Upper lobe of left lung (tissue), 6 donors: ENCODE data around the gene ZXDC. TPM values are rescaled to one million over a fixed set of nuclear protein-coding genes. Genes with fewer than 3 reads are reported as not detected.

Experiments used
- ATAC-seq, 2 donors: fragments of 200-7000 bp; cut with Tn5 transposase; one replicate each; pipeline ENCODE4 v1.9.1; 2022; ENCODE audit warnings: mild to moderate bottlenecking in 2 of 2, moderate library complexity in 2 of 2; ENCODE audit not compliant: low FRiP score in 2 of 2
- DNase-seq, 2 donors: peaks; one replicate each; pipeline ENCODE4 v3.0.0-alpha.2; 2019 to 2020
- H3K27ac ChIP-seq, 4 donors: fragments of 200-600 bp; sonication (generic); one replicate each; pipeline ENCODE4 v1.5.1; 2016 to 2019
- H3K27me3 ChIP-seq, 4 donors: fragments of 200-600 bp; sonication (generic); one replicate each; pipeline ENCODE4 v1.5.1; 2017 to 2019
- H3K36me3 ChIP-seq, 4 donors: fragments of 200-600 bp; sonication (generic); one replicate each; pipeline ENCODE4 v1.5.1; 2016 to 2019
- H3K4me1 ChIP-seq, 4 donors: fragments of 200-600 bp; sonication (generic); one replicate each; pipeline ENCODE4 v1.5.1; 2018 to 2019
- H3K4me3 ChIP-seq, 4 donors: fragments of 200-600 bp; sonication (generic); one replicate each; pipeline ENCODE4 v1.5.1; 2017 to 2019; ENCODE audit warnings: mild to moderate bottlenecking in 2 of 4, moderate library complexity in 1 of 4
- H3K9me3 ChIP-seq, 4 donors: fragments of 200-600 bp; sonication (generic); one replicate each; pipeline ENCODE4 v1.5.1; 2018 to 2019
- CTCF ChIP-seq, 6 experiments: fragments of 450-650 bp in 4 of 6; fragments of 200-600 bp in 2 of 6; sonication (generic) in 2 of 6; IDR thresholded peaks; one replicate each; pipeline ENCODE4 v1.5.1; 2016 to 2019; ENCODE audit warnings: antibody characterized with exemption in 6 of 6
- EP300 ChIP-seq, 4 donors: sonication (generic); formaldehyde crosslinking; IDR thresholded peaks; one replicate each; pipeline ENCODE4 v1.5.1; 2017; ENCODE audit warnings: antibody characterized with exemption in 4 of 4, control low read depth in 2 of 4
- POLR2A ChIP-seq, 4 donors: fragments of 450-650 bp; IDR thresholded peaks; one replicate each; pipeline ENCODE4 v1.5.1; 2016 to 2017; ENCODE audit warnings: antibody characterized with exemption in 4 of 4, mild to moderate bottlenecking in 2 of 4
- POLR2AphosphoS5 ChIP-seq, 2 donors: sonication (generic); formaldehyde crosslinking; IDR thresholded peaks; one replicate each; pipeline ENCODE4 v1.5.1; 2017; ENCODE audit warnings: antibody characterized with exemption in 2 of 2
- WGBS, 2 donors: methylation state at CpG; one replicate each; pipeline ENCODE4 v1.1.5; 2017 to 2018; 5-methylcytosine and 5-hydroxymethylcytosine counted together
- total RNA-seq, 6 donors: library from RNA; depleted of rRNA in 4 of 6; stranded (reverse); fragments of >200 nt in 4 of 6; gene quantifications; one replicate each; pipeline versions ENCODE4 v1.1.0 to v1.2.1, GENCODE V29; 2016 to 2021
- donor health status: DM: no; HTN: no; CAD: no; lungs with moderate emphysema.
- donor health status: DM: no; HTN: yes; CAD: no; lungs with severe emphysema.

ZXDC gene
- total RNA-seq, 6 donors from 2014 or later = 35.9 to 112 (median 53.5) TPM

- ATAC-seq (no peak), DNase-seq (no peak)
- H3K27ac ChIP-seq = no peak overlapping the region
- peaks cover 9 to 19% (median 16%) of the 10 kb centered on the region in 4 donors for H3K4me1 ChIP-seq
- WGBS, 2 donors = 57 to 70% methylated on average over 3 to 4 of the region's 4 CpGs
- H3K9me3 ChIP-seq = no peaks in the 10 kb centered on the region
- TF ChIP-seq POLR2AphosphoS5 (IDR thresholded peaks at IDR 0.05) (no peak), POLR2A (IDR thresholded peaks at IDR 0.05) (no peak), EP300 (IDR thresholded peaks at IDR 0.05) (no peak), CTCF (IDR thresholded peaks at IDR 0.05) (no peak)
- H3K36me3 ChIP-seq = no peaks in the 10 kb centered on the region
- peaks cover 0 to 8% (median 3%) of the 10 kb centered on the region in 4 donors for H3K27me3 ChIP-seq
- H3K4me3 ChIP-seq = no peak overlapping the region
These were observed 82.1 kb downstream of the ZXDC start for GRCh38 chr3:126393563-126393962.

- H3K4me3 ChIP-seq = no peak overlapping the region
- H3K36me3 ChIP-seq = no peaks in the 10 kb centered on the region
- peaks cover 9 to 19% (median 17%) of the 10 kb centered on the region in 4 donors for H3K4me1 ChIP-seq
- 78 to 81% methylated on average over 11 to 12 of the region's 12 CpGs for WGBS, 2 donors
- no peak overlapping the region for H3K27ac ChIP-seq
- no peak for DNase-seq
- ATAC-seq = no peak
- H3K9me3 ChIP-seq = no peaks in the 10 kb centered on the region
- peaks cover 0 to 8% (median 3%) of the 10 kb centered on the region in 4 donors for H3K27me3 ChIP-seq
- TF ChIP-seq EP300 (IDR thresholded peaks at IDR 0.05) (no peak), POLR2A (IDR thresholded peaks at IDR 0.05) (no peak), POLR2AphosphoS5 (IDR thresholded peaks at IDR 0.05) (no peak), CTCF (IDR thresholded peaks at IDR 0.05) (no peak)
These were observed 83.4 kb downstream of the ZXDC start for GRCh38 chr3:126392246-126392645.

GRCh38 chr3:126391631-126392030 is 84.1 kb downstream of the ZXDC start:
- Histone ChIP-seq H3K4me3 (no peak overlapping the region), H3K4me1 (peaks cover 9 to 19% (median 17%) of the 10 kb centered on the region in 4 donors), H3K27ac (no peak overlapping the region), H3K9me3 (no peaks in the 10 kb centered on the region), H3K27me3 (peaks cover 0 to 8% (median 3%) of the 10 kb centered on the region in 4 donors), H3K36me3 (no peaks in the 10 kb centered on the region)
- no peak for TF ChIP-seq POLR2AphosphoS5 (IDR thresholded peaks at IDR 0.05)
- TF ChIP-seq CTCF (IDR thresholded peaks at IDR 0.05) = no peak
- TF ChIP-seq POLR2A (IDR thresholded peaks at IDR 0.05) = no peak
- no peak for TF ChIP-seq EP300 (IDR thresholded peaks at IDR 0.05)
- DNase-seq = no peak
- ATAC-seq = no peak
- WGBS, 2 donors = 38 to 53% methylated on average over 1 of the region's 1 CpG

GRCh38 chr3:126390751-126391150 is 84.9 kb downstream of the ZXDC start:
- WGBS, 2 donors = 74 to 76% methylated on average over 4 of the region's 4 CpGs
- Histone ChIP-seq H3K27me3 (peaks cover 0 to 8% (median 3%) of the 10 kb centered on the region in 4 donors), H3K27ac (no peak overlapping the region), H3K4me1 (peaks cover 9 to 19% (median 17%) of the 10 kb centered on the region in 4 donors), H3K9me3 (no peaks in the 10 kb centered on the region), H3K36me3 (no peaks in the 10 kb centered on the region), H3K4me3 (no peak overlapping the region)
- ATAC-seq (no peak), DNase-seq (no peak)
- TF ChIP-seq CTCF (IDR thresholded peaks at IDR 0.05) = no peak
- TF ChIP-seq POLR2AphosphoS5 (IDR thresholded peaks at IDR 0.05) = no peak
- TF ChIP-seq EP300 (IDR thresholded peaks at IDR 0.05) = no peak
- no peak for TF ChIP-seq POLR2A (IDR thresholded peaks at IDR 0.05)

- Histone ChIP-seq H3K4me3 (no peak overlapping the region), H3K9me3 (no peaks in the 10 kb centered on the region), H3K36me3 (no peaks in the 10 kb centered on the region), H3K4me1 (peaks cover 9 to 19% (median 17%) of the 10 kb centered on the region in 4 donors), H3K27ac (no peak overlapping the region), H3K27me3 (peaks cover 0 to 8% (median 3%) of the 10 kb centered on the region in 4 donors)
- no peak for ATAC-seq
- DNase-seq = no peak
- TF ChIP-seq CTCF (IDR thresholded peaks at IDR 0.05) (no peak), EP300 (IDR thresholded peaks at IDR 0.05) (no peak), POLR2AphosphoS5 (IDR thresholded peaks at IDR 0.05) (no peak), POLR2A (IDR thresholded peaks at IDR 0.05) (no peak)
- WGBS, 2 donors = 90 to 91% methylated on average over 15 of the region's 15 CpGs
These were observed 85.5 kb downstream of the ZXDC start for GRCh38 chr3:126390201-126390600.
